T-helper 1 cell treated with Interleukin-12 subunit alpha and Interleukin-12 subunit beta and Interleukin-4 antibody, amounts not matched to agents 30 ng/mL and 1 ng/mL, for 36 hours (primary cell): ENCODE measurements around the gene EYS. TPM values are rescaled to one million over a fixed set of nuclear protein-coding genes. Genes with fewer than 3 reads are reported as not detected.

Source experiments
- intact Hi-C: fragments of 100-400 bp; cut with micrococcal nuclease; formaldehyde crosslinking; loops from one replicate; pipeline ENCODE4 v1.15.1; 2024
- total RNA-seq: library from RNA; stranded (reverse); gene quantifications from 2 replicates; pipeline ENCODE4 v1.2.3, GENCODE V29; 2022

Gene EYS
- total RNA-seq, 1 donor from 2014 or later, result not detected

DNA sequence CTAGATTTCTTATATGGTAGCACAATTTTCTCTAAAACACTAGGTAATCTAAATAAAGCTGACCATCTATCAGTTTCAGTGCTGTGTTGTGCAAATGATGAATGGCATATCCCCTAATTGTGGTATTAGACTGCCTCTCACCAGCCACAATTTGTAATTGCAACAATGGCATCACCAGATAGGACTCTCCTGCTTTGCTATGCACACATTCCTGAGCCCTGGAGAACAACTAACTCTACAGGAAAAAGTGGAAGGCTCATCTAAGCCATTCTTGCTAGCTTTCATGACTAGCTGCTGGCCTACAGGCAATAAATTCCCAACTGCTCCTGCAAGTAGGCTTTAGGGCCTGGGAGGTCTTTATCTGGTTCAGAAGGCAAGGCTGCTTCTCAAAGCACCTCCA is 974.1 kb downstream of the EYS start:
- intact Hi-C loops, result no loop called here

DNA sequence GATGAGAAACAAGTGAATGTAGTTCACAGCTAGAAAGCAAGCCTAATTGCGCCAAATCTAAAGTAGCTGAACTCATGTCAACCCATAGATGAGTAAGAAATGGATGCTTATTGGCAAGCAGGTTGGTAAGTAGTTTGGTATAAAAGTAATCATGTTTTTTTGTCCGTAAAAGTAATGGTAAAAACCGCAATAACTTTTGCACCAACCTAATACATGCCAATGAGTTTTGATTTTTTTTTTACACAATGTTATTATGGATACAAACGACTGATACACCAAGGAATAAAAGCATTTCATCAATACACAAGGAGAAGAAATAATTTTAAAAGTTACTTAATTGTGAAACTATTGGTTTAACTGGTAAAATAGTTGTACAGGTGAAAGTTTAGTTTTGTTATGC is 977.5 kb downstream of the EYS start:
- intact Hi-C loops, result no loop called here

DNA sequence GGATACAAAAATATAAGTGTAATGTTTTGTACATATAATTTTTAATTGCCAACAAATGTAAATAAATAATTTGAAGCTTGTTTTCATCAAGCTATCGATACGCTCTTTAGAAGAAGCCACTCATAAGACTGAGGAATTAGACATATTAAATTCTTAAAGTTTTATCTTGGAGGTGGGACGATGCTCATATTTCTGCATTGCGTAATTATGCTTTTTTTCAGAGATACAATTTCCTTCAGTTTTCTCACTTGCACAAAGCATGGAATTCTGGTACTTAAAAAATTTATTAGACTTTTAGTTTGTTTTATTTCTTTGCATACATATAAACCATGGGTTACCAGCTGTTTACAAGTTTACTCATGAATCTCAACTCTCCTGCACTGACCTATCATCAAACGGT is 980.0 kb downstream of the EYS start:
- intact Hi-C loops, result no loop called here

DNA sequence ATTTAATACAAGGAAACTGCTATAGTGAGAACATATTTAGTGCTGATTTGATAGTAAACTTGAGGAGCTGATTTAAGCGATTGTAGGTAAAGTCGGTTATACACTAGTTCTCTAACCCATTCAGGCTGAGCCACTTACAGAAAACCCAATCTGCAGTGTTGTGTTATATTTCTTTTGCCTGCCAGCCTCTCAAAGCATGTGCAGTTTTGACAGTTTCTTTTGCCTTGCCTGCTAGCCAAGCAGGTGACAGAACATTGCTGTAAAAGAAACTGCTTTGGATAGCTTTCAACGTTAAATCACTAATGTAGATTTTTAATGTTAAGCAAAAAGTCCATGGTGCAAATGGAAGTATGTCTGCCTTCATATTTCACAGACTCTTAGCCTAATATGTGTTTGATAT is 982.9 kb downstream of the EYS start:
- intact Hi-C loops, result no loop called here

DNA sequence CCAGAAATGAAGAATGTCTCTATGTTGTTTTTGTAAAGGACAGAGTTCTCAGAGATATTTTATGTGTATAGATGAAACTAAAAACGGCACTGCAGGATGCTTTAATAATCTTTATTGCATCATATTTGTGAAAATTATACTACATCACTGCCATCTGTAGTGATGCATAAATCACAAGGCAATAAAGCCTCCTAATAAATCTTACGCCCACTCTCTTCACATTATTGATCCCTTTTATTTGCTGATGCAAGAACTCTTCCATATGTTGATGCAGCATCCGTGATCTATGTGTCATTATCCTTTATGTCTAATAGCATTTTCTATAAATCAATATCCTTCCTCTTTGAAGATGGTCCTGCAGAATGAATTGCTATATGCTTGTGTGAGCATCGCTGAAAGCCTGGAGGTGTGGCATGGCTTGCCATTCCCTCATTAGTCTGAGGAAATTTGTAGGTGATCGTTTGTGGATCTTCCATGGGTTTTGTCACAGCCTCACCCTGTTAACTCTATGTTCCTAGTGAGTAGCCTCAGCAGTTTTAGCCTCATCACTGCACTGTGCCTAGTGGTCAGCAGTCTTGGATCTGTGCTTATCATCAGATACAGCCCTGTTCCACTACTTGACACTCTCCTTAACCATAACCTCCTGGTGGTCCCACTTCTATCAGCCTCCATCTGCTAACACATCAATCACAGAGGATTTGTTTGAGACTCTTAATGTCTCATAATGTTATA is 983.5 kb downstream of the EYS start:
- intact Hi-C loops, result no loop called here

DNA sequence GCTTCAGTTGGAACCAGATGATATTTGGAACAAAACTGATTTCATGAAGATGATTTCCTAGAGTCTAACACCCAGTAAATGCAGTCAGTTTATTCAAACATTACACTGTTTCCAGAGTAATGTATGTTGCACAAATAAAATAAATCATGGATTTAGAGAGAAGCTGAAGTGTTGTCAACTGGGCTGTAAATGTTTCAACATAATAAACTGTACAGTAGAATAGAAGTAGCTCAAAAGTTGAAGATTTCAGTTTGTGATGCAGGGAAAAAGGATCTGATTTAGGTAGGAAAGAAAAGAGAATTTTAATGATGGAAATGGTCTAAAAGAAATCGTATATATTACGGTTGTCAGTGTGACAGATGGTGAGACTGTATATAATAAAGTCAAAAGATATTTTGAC is 985.2 kb downstream of the EYS start:
- intact Hi-C loops, result no loop called here

DNA sequence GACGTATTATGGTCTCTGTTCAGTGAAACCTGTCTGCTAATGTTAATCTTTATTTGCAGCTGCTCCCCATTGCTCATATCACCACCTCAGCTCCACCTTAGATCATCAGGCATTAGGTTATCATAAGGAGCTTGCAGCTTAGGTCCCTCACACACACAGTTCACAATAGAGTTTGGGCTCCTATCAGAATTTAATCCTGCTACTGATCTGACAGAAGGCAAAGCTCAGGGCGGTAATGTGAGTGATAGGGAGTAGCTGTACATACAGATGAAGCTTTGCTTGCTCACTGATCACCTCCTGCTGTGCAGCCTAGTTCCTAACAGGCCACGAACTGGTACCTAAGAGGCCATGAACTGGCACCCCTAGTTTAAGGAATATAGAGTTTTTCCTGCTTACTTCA is 989.7 kb downstream of the EYS start:
- intact Hi-C loops, result no loop called here

DNA sequence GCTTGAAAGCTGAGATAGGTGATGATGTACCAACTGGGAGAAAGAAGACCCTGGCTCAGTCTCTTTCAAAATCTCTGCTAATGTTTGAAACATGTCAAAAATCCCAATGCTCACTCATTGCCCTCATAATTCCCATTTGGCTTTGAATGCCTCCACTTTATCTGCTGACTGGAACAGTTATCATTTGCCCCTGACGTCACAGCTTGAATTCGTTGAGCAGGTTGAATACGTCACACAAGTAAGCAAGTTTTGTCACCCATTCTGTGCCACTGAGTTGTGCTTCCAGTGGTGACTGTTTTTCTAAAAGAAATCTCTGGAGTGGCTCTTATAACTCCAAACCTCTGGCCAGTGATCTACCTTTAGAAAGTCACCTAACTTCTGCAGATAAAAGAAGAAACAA is 991.4 kb downstream of the EYS start:
- intact Hi-C loops, result no loop called here

DNA sequence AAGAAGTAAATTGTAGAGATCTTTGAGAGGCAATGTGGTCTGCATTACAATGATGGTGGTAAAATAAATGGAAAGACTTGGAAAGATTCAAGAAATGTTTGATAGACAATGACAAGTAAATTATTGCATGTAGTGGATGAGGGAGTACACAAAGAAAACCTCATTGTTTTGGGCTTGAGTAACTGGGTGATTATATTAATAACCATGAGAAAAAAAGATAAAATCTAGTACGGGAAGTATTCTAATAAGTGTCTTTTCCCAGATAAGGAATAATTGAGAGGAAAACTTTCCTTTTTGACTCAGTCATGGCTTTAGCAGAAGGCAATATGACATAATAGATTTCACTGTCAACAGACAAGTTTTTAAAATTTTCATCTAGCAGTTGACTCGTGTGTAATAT is 993.0 kb downstream of the EYS start:
- intact Hi-C loops, result no loop called here

DNA sequence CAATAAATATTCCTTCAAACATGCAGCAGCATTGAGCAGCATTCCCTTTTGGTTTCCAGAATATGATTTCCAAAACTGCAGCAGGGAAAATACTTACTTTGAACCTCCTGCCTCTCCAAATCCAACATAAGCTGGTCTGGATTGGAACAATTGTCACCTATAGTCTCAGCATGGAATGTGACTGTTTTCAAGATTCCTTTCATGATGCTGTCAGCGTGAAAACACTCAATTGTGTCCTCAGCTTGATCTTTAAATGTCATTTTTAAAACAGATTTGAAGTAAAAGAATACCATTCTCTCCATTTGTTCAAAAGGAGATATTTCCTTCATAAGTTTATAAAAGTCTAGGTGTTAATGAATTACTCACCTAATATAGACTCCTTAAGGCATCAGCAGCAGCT is 993.9 kb downstream of the EYS start:
- intact Hi-C loops, result no loop called here

DNA sequence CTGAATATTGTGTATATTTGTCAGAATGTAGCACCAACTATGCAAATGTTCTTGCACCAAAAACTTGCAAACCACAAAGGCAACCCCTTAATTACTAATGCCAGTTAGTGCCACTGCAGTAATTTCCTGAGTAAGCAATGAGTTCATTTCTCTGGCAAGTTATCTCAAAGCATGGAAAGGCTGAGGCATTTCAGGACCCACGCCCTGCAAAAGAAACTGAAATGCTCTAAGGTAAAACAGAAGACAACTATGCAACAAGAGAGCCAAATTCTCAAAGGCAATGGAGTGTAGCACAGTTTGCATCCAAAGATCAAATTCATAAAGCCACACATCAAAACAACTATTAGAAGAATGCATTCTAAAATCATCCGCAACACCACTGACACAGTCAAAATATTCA is 994.4 kb downstream of the EYS start:
- intact Hi-C loops, result no loop called here

DNA sequence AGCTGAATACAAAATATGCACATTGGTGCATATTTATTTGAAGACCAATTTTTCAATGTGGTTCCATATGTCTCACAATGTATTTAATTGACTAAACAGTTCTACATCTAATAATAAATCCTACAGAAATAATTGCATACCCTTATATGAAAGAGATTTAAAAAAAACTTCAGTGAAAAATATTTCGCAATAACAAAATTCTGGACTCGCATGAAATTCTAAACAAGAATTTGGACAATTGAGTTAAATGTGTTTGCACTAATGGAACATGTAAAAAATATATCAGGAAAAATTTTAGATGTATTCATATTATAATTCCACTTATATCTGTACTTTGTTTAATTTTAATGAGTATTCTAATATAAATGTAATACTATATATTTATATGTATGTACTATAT is 1003.1 kb downstream of the EYS start:
- intact Hi-C loops, result no loop called here

DNA sequence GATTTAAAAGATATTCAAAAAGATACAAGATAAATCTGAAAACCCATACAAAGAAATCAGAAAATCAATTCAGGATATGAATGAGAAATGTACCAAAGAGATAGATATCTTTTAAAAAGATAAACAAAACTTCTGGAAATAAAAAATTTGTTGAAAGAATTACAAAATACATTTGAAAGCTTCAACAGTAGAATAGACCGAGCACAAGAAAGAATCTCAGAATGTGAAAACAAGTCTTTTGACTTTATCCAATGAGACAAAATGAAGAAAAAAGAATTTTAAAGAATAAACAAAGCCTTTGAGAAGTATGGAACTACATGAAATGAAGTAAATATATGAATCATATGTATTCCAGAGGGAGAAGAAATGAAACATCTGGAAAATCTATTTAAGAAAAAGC is 1011.0 kb downstream of the EYS start:
- intact Hi-C loops, result no loop called here

DNA sequence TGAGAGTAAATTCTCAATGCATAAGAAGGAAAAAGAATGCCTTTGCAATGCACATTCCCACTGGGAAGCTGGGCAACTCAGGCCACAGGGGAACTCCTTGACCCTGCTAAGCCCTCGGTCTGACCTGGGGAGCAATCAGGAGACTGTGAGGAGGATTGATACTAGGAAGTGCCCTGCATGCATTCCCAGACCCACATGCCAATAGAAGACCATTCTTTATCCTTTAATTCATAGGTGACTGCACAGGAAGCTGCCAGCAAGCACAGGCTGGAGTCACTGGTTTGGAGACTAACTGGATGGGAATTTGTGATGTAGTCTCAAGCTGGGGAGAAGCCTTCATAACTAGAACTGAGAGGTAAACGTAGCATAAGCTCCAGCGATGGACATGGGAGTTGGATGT is 1012.7 kb downstream of the EYS start:
- intact Hi-C loops, result no loop called here

DNA sequence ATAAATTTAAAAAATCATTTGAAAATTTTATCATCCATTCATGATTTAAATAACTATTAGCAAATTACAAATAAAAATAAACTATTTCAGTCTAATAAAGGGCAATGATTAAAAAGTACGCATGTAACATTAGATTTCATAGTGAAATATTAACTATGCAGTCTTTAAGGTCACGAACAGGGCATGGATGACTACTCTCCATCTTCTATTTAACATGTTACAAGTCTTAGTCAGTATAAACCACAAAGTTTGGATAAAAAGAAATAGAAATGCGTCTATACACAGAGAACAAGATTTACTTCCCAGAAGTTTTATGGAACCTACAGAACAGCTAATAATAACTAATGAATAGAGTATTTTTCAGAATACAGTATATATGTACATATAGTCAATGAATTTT is 1016.0 kb downstream of the EYS start:
- intact Hi-C loops, result no loop called here

DNA sequence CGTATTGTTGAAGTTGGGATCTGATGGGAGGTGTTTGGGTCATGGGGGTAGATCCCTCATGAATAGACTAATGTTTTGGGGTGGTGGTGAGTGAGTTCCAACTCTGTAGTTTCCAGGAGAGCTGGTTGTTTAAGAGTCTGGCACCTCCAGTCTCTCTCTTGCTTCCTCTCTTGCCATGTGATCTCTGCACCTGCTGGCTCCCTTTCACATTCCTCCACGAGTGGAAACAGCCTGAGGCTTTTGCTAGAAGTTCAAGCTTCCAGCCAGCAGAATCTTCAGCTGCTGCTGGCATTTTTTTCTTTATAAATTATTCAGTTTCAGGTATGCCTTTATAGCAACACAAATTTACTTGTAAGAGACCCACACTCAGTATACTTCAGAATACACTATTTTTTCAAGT is 1021.6 kb downstream of the EYS start:
- intact Hi-C loops, result no loop called here

DNA sequence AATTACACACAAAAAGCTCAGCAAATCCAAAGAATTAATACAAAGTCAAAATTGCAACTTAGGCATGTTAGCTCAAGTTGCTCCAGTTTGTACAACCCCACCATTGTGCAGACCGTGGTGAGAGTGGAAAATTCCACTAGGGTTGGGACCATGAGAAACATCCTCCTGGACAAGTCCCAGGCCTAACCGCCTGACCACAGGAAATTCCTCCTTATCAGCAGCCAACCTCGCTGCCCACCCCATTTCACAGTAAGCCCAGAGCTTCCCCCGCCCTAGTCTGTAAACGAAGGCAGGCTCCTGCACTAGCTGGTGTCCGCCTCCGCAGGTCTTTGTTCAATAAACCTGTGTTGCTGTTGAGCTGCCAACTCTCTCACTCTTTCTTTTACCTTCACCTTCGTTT is 1023.3 kb downstream of the EYS start:
- intact Hi-C loops, result no loop called here

DNA sequence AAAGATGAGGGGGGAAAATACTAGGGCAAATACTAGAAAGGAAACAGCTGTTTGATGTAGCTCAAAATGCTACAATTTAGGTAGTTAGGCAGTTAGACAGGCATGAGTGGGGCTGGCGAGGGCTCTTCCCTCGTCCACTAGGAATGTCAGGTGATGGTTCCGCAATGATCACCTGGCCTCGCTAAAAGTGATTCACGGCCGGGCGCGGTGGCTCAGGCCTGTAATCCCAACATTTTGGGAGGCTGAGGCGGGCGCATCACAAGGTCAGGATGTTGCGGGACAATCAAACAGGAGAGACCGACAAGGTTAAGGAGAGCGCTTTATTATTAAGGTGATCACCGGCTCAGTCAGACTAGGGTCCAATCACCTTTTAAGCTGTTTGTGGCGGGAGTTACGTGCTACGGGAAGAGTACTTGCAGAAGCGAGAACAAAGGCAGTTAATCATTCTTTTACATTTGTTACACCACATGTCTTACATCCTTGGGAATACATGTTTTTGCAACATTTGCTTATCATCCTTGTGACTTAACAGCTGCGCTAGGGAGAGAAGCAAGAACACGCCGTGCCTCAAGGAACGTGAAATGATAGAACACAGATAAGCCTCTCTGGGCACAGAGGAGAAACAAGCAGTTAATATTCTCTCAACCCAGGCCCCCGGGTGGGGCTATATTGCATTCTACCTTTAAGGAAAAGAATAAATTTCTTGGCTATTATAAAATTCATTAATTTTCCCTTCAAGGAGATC is 1025.4 kb downstream of the EYS start:
- intact Hi-C loops, result no loop called here

DNA sequence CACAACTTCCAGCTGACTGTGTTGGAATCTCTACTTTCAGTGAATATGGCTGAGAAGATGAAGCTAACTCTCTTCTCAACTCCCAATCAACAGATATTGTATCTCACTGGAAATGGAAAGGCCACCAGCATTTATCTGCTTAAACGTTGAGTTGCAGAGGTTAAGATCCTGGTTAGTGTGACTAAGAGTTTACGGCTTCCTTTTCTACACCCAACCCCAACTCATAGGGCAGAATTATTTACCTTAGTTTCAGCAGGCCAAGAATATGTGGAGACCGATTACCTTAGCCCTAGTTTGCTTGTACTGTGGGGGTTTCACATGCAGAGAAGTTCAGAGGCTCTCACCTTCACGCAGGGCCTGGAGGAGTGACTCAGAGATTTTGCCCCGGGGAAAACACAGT is 1026.6 kb downstream of the EYS start:
- intact Hi-C loops, result no loop called here

DNA sequence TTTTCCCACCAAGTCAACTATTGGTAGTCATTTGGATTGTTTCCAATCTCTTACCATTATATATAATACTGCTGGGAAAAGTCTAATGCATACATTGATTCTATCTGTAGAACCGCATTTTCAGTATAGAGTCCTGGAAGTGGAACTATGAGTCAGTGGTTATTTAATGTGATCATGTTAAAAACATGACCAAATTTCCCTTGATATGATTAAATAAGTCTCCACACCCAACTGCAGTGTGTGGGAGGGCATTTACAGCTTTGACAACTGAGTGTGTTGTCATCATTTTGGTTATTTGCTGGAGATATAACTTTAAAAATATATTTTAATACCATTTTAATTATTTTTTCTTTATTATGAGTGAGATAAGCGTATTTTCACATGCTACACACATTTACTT is 1027.6 kb downstream of the EYS start:
- intact Hi-C loops, result no loop called here

DNA sequence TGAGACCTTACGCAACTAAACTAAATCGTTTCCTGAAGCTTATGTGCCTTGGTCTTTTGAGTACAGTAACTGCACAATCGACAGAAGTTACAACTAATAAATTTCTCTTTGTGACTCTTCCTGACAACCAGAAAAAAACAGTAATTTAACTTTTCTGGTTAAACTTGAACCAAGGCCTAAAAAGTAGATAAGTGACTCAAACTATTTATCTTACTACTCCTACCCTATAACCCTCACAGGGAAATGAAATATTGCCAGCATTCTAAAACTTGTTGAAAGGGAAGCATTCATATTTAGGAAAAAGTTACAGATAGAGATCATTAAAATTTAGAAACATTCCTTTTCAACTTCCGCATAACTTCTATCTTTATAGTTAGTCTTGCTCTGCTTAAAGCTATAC is 1034.4 kb downstream of the EYS start:
- intact Hi-C loops, result no loop called here

DNA sequence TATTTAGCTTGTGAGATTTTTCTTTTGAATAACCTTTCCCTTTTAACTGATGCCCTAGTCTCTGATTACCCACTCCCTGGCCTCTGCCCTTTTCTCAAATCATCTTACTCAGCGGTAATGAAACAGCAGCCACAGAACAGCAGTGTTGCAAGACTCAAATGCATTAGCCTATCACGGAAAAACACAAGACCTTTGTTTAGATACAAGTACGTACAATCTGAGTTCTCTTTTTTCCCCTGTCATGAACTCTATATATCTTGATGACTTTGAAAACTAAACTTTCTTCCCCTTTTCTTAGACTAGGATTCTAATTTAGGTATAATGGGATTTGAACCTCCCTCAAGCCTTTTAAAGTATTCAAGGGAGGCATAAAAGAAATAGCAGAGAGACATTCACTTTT is 1034.9 kb downstream of the EYS start:
- intact Hi-C loops, result no loop called here

DNA sequence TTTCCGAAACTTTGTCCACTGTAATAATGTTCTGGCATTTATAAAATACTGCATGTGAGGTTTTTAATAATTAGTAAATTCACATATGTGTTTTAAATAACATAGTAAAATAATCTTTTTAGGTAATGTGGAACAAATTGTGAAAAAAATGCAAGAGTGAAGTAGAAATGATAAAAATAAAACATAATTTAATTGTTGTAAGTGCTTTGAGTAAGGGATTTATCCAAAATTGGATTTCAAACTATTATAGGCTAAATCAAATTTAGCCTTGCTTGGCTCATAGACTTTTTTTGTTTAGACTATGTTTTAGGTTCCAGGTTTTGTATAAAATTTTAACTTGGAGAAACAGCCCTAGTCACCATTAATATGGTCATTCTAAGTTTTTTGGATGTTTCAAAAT is 1041.9 kb downstream of the EYS start:
- intact Hi-C loops, result no loop called here
